Astrocyte of the spinal cord (primary cell): ENCODE data around the gene CCDC154.

Experiments used
- DNase-seq: peaks from one replicate; pipeline ENCODE4 v3.0.0; 2011; ENCODE audit warnings: low read depth, low spot score
- H3K4me3 ChIP-seq: 2 replicates; pipeline ENCODE4 v1.5.1; 2011; ENCODE audit warnings: low read depth, mild to moderate bottlenecking, low read length, moderate library complexity
- CTCF ChIP-seq: IDR thresholded peaks from 2 replicates; pipeline ENCODE4 v1.5.1; 2012; ENCODE audit warnings: low read depth, mild to moderate bottlenecking, low read length, inconsistent platforms
- in situ Hi-C: cut with HindIII; loops from 2 replicates; pipeline ENCODE4 v1.10.0; 2017; ENCODE audit warnings: low sequenced_read_pairs

Gene CCDC154

GRCh38 chr16:1398351-1398750, 46.0 kb downstream of the CCDC154 start:
- TF ChIP-seq CTCF: no peak
- DNase-seq: no peak
- in situ Hi-C loops: no loop called here
- H3K4me3 ChIP-seq: no peak overlapping the region

GRCh38 chr16:1397779-1398178, 46.6 kb downstream of the CCDC154 start:
- in situ Hi-C loops: no loop called here
- no peak overlapping the region for H3K4me3 ChIP-seq
- TF ChIP-seq CTCF: no peak
- no peak for DNase-seq

GRCh38 chr16:1395444-1396031, 48.8 kb downstream of the CCDC154 start:
- H3K4me3 ChIP-seq: no peak overlapping the region
- in situ Hi-C loops: no loop called here
- DNase-seq: no peak
- TF ChIP-seq CTCF: no peak

- H3K4me3 ChIP-seq: no peak overlapping the region
- in situ Hi-C loops: no loop called here
- no peak for DNase-seq
- no peak for TF ChIP-seq CTCF
Measured at GRCh38 chr16:1394367-1394951, 49.9 kb downstream of the CCDC154 start.

- in situ Hi-C loops: no loop called here
- no peak for DNase-seq
- TF ChIP-seq CTCF: no peak
- no peak overlapping the region for H3K4me3 ChIP-seq
Measured at GRCh38 chr16:1393613-1394176, 50.7 kb downstream of the CCDC154 start.

GRCh38 chr16:1392826-1393225, 51.5 kb downstream of the CCDC154 start:
- in situ Hi-C loops: no loop called here
- H3K4me3 ChIP-seq: no peak overlapping the region
- no peak for DNase-seq
- no peak for TF ChIP-seq CTCF
